ENCODE data around the gene ATXN1. TPM values are rescaled to one million over a fixed set of nuclear protein-coding genes. Genes with fewer than 3 reads are reported as not detected.

ATXN1 gene
- total RNA-seq, 4 donors from 2014 or later, result 42.4 to 74.9 (median 52.1) TPM

- intact Hi-C loops (cut with DNase I), result no loop called here
- Histone ChIP-seq H3K4me3 (no peak overlapping the region), H3K4me1 (peaks cover 33 to 55% (median 49%) of the 10 kb centered on the region in 4 donors), H3K9me3 (no peaks in the 10 kb centered on the region), H3K27me3 (no peaks in the 10 kb centered on the region), H3K27ac (replicated peaks in 1 of 4) (no peak overlapping the region), H3K36me3 (no peaks in the 10 kb centered on the region)
- TF ChIP-seq POLR2A (IDR thresholded peaks at IDR 0.05; ENCODE audit: low read depth) (no peak), EP300 (IDR thresholded peaks at IDR 0.05) (no peak), POLR2AphosphoS5 (IDR thresholded peaks at IDR 0.05) (no peak)
- TF ChIP-seq, protein P1, sequence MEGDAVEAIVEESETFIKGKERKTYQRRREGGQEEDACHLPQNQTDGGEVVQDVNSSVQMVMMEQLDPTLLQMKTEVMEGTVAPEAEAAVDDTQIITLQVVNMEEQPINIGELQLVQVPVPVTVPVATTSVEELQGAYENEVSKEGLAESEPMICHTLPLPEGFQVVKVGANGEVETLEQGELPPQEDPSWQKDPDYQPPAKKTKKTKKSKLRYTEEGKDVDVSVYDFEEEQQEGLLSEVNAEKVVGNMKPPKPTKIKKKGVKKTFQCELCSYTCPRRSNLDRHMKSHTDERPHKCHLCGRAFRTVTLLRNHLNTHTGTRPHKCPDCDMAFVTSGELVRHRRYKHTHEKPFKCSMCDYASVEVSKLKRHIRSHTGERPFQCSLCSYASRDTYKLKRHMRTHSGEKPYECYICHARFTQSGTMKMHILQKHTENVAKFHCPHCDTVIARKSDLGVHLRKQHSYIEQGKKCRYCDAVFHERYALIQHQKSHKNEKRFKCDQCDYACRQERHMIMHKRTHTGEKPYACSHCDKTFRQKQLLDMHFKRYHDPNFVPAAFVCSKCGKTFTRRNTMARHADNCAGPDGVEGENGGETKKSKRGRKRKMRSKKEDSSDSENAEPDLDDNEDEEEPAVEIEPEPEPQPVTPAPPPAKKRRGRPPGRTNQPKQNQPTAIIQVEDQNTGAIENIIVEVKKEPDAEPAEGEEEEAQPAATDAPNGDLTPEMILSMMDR (IDR thresholded peaks at IDR 0.05), result no peak
- WGBS, result 54% methylated on average over 4 of the region's 4 CpGs
- no peak for DNase-seq (ENCODE audit: extremely low spot score)
These were observed 93.8 kb downstream of the ATXN1 start for GRCh38 chr6:16667509-16667908.

GRCh38 chr6:16665992-16666391 is 95.3 kb downstream of the ATXN1 start:
- 94% methylated on average over 2 of the region's 2 CpGs for WGBS
- H3K9me3 ChIP-seq, result peaks cover 0 to 10% (median 5%) of the 10 kb centered on the region in 4 donors
- no peak overlapping the region for H3K27ac ChIP-seq (replicated peaks in 1 of 4)
- no peaks in the 10 kb centered on the region for H3K36me3 ChIP-seq
- intact Hi-C loops (cut with DNase I), result no loop called here
- H3K27me3 ChIP-seq, result no peaks in the 10 kb centered on the region
- no peak for TF ChIP-seq POLR2AphosphoS5 (IDR thresholded peaks at IDR 0.05)
- TF ChIP-seq, protein P1 (IDR thresholded peaks at IDR 0.05), result no peak
- TF ChIP-seq POLR2A (IDR thresholded peaks at IDR 0.05; ENCODE audit: low read depth), result no peak
- TF ChIP-seq EP300 (IDR thresholded peaks at IDR 0.05), result no peak
- no peak for DNase-seq (ENCODE audit: extremely low spot score)
- H3K4me1 ChIP-seq, result peaks cover 26 to 40% (median 36%) of the 10 kb centered on the region in 4 donors
- H3K4me3 ChIP-seq, result no peak overlapping the region

DNA sequence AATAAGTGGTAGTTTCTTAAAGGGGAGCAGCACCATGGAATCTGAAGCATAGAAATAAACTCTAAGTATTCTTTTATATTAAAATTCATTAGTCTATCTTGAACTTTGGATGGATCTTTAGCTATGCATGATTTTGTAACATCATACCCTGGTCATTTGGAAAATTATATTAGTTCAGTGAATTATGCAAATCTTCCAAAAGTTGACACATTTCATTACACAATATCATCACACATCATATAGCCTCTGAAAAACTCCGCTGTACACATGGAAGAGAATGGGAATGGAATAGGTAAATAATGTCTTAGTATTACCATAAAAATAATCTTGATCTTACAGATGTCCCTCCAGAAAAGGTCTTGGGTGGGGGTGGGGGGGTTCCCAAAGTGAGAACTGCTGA is 96.1 kb downstream of the ATXN1 start:
- H3K4me3 ChIP-seq, result no peak overlapping the region
- no peaks in the 10 kb centered on the region for H3K36me3 ChIP-seq
- intact Hi-C loops (cut with DNase I), result no loop called here
- H3K27me3 ChIP-seq, result no peaks in the 10 kb centered on the region
- TF ChIP-seq POLR2AphosphoS5 (IDR thresholded peaks at IDR 0.05), result no peak
- no peak overlapping the region for H3K27ac ChIP-seq (replicated peaks in 1 of 4)
- DNase-seq (ENCODE audit: extremely low spot score), result no peak
- peaks cover 18 to 32% (median 29%) of the 10 kb centered on the region in 4 donors for H3K4me1 ChIP-seq
- H3K9me3 ChIP-seq, result peaks cover 0 to 10% (median 5%) of the 10 kb centered on the region in 4 donors
- 88% methylated on average over 1 of the region's 1 CpG for WGBS

DNA sequence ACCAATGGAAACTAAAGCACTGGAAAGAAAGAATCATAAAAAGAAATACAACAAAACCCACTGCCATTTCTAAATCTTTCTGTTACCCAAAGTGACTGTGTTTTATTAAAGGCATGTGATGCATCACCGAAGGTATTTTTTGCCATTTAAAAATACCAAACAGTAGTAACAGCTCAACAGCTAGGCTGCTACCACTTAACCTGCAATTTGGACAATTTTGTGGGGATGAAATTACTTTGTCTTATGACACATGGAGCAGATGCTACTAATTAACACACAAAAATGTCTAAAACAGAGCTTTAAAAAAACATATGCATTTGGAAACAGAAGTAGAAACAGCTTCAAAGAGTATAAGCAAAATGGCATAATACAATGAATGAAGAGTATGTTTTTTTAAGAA is 97.4 kb downstream of the ATXN1 start:
- H3K27ac ChIP-seq (replicated peaks in 1 of 4), result no peak overlapping the region
- no peak for TF ChIP-seq POLR2A (IDR thresholded peaks at IDR 0.05; ENCODE audit: low read depth)
- TF ChIP-seq, protein P1 (IDR thresholded peaks at IDR 0.05), result no peak
- TF ChIP-seq POLR2AphosphoS5 (IDR thresholded peaks at IDR 0.05), result no peak
- TF ChIP-seq EP300 (IDR thresholded peaks at IDR 0.05), result no peak
- H3K27me3 ChIP-seq, result no peaks in the 10 kb centered on the region
- DNase-seq (ENCODE audit: extremely low spot score), result no peak
- peaks cover 0 to 10% (median 5%) of the 10 kb centered on the region in 4 donors for H3K9me3 ChIP-seq
- intact Hi-C loops (cut with DNase I), result no loop called here
- 97% methylated on average over 1 of the region's 1 CpG for WGBS
- peaks cover 8 to 20% (median 17%) of the 10 kb centered on the region in 4 donors for H3K4me1 ChIP-seq
- no peaks in the 10 kb centered on the region for H3K36me3 ChIP-seq
- no peak overlapping the region for H3K4me3 ChIP-seq

DNA sequence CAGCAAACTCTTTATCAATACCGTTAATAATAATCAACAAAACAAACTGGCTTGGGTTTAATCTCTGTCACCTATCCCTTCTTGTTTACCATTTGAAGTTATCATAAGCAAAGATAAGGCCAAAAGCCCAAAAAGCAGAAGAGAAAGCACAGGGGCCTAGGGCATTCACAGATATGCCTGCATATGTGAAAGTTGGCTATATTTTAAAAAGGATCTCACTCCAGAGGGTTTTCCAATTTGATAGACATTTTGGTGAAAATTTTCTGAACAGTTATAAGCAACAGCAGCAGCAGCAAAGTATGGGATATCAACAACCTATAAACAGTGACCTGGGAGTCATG is 101.1 kb downstream of the ATXN1 start:
- DNase-seq (ENCODE audit: extremely low spot score), result no peak
- H3K9me3 ChIP-seq, result peaks cover 0 to 10% (median 5%) of the 10 kb centered on the region in 4 donors
- H3K27ac ChIP-seq (replicated peaks in 1 of 4), result no peak overlapping the region
- H3K27me3 ChIP-seq, result no peaks in the 10 kb centered on the region
- TF ChIP-seq, protein P1 (IDR thresholded peaks at IDR 0.05), result no peak
- TF ChIP-seq EP300 (IDR thresholded peaks at IDR 0.05), result no peak
- no peak for TF ChIP-seq POLR2A (IDR thresholded peaks at IDR 0.05; ENCODE audit: low read depth)
- no peak for TF ChIP-seq POLR2AphosphoS5 (IDR thresholded peaks at IDR 0.05)
- peaks cover 0 to 23% (median 5%) of the 10 kb centered on the region in 4 donors for H3K36me3 ChIP-seq
- intact Hi-C loops (cut with DNase I), result no loop called here
- WGBS, result 69% methylated on average over 1 of the region's 1 CpG
- H3K4me1 ChIP-seq, result no peaks in the 10 kb centered on the region
- no peak overlapping the region for H3K4me3 ChIP-seq
